Measurements from ENCODE around the gene ACOT12. TPM values are rescaled to one million over a fixed set of nuclear protein-coding genes. Genes with fewer than 3 reads are reported as not detected.
A peak's percentile ranks its signal among the peaks of the same experiment; 100 is the strongest.

Gene ACOT12
- total and polyA plus RNA-seq, 2 of the 13 experiments (the other 11 are each of a cell fraction or from before 2014, with no cell fraction given) = not detected

DNA sequence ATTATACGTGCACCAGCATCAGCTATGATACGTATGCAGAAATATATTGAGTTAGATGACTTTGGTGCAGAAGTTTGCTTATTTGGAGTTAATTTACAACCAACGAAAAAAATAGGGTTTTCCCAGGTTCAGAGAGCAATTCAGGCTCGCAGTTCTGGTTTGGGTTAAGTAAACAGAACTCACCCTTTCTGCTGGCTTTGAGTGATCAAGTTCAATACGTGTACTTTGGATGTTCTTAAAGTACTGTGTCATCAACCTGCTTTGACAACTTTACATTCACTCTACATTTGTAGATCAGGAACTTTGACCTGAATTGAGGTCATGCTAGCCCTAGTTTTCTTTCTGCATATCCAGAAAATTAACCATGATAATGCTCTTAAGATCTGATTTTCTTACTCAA lies 40.7 kb downstream of the ACOT12 start (continued):
- TF ChIP-seq, protein P1, sequence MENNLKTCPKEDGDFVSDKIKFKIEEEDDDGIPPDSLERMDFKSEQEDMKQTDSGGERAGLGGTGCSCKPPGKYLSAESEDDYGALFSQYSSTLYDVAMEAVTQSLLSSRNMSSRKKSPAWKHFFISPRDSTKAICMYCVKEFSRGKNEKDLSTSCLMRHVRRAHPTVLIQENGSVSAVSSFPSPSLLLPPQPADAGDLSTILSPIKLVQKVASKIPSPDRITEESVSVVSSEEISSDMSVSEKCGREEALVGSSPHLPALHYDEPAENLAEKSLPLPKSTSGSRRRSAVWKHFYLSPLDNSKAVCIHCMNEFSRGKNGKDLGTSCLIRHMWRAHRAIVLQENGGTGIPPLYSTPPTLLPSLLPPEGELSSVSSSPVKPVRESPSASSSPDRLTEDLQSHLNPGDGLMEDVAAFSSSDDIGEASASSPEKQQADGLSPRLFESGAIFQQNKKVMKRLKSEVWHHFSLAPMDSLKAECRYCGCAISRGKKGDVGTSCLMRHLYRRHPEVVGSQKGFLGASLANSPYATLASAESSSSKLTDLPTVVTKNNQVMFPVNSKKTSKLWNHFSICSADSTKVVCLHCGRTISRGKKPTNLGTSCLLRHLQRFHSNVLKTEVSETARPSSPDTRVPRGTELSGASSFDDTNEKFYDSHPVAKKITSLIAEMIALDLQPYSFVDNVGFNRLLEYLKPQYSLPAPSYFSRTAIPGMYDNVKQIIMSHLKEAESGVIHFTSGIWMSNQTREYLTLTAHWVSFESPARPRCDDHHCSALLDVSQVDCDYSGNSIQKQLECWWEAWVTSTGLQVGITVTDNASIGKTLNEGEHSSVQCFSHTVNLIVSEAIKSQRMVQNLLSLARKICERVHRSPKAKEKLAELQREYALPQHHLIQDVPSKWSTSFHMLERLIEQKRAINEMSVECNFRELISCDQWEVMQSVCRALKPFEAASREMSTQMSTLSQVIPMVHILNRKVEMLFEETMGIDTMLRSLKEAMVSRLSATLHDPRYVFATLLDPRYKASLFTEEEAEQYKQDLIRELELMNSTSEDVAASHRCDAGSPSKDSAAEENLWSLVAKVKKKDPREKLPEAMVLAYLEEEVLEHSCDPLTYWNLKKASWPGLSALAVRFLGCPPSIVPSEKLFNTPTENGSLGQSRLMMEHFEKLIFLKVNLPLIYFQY (CRISPR knock-in tag; IDR thresholded peaks at IDR 0.05; ENCODE audit: borderline replicate concordance) = peak; percentile 68; the same call in 1 of the 2 replicates
- TF ChIP-seq, protein P2, sequence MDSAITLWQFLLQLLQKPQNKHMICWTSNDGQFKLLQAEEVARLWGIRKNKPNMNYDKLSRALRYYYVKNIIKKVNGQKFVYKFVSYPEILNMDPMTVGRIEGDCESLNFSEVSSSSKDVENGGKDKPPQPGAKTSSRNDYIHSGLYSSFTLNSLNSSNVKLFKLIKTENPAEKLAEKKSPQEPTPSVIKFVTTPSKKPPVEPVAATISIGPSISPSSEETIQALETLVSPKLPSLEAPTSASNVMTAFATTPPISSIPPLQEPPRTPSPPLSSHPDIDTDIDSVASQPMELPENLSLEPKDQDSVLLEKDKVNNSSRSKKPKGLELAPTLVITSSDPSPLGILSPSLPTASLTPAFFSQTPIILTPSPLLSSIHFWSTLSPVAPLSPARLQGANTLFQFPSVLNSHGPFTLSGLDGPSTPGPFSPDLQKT (CRISPR knock-in tag; IDR thresholded peaks at IDR 0.05; ENCODE audit: borderline replicate concordance) = no peak
- TF ChIP-seq, protein P3, sequence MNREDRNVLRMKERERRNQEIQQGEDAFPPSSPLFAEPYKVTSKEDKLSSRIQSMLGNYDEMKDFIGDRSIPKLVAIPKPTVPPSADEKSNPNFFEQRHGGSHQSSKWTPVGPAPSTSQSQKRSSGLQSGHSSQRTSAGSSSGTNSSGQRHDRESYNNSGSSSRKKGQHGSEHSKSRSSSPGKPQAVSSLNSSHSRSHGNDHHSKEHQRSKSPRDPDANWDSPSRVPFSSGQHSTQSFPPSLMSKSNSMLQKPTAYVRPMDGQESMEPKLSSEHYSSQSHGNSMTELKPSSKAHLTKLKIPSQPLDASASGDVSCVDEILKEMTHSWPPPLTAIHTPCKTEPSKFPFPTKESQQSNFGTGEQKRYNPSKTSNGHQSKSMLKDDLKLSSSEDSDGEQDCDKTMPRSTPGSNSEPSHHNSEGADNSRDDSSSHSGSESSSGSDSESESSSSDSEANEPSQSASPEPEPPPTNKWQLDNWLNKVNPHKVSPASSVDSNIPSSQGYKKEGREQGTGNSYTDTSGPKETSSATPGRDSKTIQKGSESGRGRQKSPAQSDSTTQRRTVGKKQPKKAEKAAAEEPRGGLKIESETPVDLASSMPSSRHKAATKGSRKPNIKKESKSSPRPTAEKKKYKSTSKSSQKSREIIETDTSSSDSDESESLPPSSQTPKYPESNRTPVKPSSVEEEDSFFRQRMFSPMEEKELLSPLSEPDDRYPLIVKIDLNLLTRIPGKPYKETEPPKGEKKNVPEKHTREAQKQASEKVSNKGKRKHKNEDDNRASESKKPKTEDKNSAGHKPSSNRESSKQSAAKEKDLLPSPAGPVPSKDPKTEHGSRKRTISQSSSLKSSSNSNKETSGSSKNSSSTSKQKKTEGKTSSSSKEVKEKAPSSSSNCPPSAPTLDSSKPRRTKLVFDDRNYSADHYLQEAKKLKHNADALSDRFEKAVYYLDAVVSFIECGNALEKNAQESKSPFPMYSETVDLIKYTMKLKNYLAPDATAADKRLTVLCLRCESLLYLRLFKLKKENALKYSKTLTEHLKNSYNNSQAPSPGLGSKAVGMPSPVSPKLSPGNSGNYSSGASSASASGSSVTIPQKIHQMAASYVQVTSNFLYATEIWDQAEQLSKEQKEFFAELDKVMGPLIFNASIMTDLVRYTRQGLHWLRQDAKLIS (CRISPR knock-in tag; IDR thresholded peaks at IDR 0.05) = no peak
- no peak for TF ChIP-seq ZNF33A (CRISPR knock-in tag; IDR thresholded peaks at IDR 0.05; ENCODE audit: borderline replicate concordance)
- TF ChIP-seq MBNL3 (CRISPR knock-in tag; conservative IDR thresholded peaks at IDR 0.05) = no peak
- TF ChIP-seq CBX5 (CRISPR knock-in tag; IDR thresholded peaks at IDR 0.05; ENCODE audit: borderline replicate concordance) = no peak
- no peak; the same call in 1 of the 2 replicates for TF ChIP-seq SAFB2 (CRISPR knock-in tag; IDR thresholded peaks at IDR 0.05; ENCODE audit: borderline replicate concordance, low read depth)
- no peak for TF ChIP-seq MED8 (CRISPR knock-in tag; IDR thresholded peaks at IDR 0.05; ENCODE audit: insufficient replicate concordance)
- peak; percentile 70; the same call in 1 of the 2 replicates for TF ChIP-seq ZSCAN9 (CRISPR knock-in tag; IDR thresholded peaks at IDR 0.05; ENCODE audit: borderline replicate concordance)
- TF ChIP-seq TEAD3 (CRISPR knock-in tag; optimal IDR thresholded peaks at IDR 0.05; ENCODE audit: borderline replicate concordance) = peak; percentile 72
- TF ChIP-seq, protein P4, sequence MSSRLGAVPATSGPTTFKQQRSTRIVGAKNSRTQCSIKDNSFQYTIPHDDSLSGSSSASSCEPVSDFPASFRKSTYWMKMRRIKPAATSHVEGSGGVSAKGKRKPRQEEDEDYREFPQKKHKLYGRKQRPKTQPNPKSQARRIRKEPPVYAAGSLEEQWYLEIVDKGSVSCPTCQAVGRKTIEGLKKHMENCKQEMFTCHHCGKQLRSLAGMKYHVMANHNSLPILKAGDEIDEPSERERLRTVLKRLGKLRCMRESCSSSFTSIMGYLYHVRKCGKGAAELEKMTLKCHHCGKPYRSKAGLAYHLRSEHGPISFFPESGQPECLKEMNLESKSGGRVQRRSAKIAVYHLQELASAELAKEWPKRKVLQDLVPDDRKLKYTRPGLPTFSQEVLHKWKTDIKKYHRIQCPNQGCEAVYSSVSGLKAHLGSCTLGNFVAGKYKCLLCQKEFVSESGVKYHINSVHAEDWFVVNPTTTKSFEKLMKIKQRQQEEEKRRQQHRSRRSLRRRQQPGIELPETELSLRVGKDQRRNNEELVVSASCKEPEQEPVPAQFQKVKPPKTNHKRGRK (CRISPR knock-in tag; IDR thresholded peaks at IDR 0.05) = no peak
- TF ChIP-seq ZFP37 (CRISPR knock-in tag; IDR thresholded peaks at IDR 0.05; ENCODE audit: borderline replicate concordance) = no peak
- no peak for TF ChIP-seq ZNF75D (CRISPR knock-in tag; IDR thresholded peaks at IDR 0.05; ENCODE audit: borderline replicate concordance)
- TF ChIP-seq ZNF562 (CRISPR knock-in tag; IDR thresholded peaks at IDR 0.05; ENCODE audit: borderline replicate concordance) = no peak
- TF ChIP-seq ZFAT (CRISPR knock-in tag; conservative IDR thresholded peaks at IDR 0.05) = no peak
- TF ChIP-seq ZNF292 (CRISPR knock-in tag; IDR thresholded peaks at IDR 0.05; ENCODE audit: borderline replicate concordance, low read depth) = no peak
- TF ChIP-seq, protein P5, sequence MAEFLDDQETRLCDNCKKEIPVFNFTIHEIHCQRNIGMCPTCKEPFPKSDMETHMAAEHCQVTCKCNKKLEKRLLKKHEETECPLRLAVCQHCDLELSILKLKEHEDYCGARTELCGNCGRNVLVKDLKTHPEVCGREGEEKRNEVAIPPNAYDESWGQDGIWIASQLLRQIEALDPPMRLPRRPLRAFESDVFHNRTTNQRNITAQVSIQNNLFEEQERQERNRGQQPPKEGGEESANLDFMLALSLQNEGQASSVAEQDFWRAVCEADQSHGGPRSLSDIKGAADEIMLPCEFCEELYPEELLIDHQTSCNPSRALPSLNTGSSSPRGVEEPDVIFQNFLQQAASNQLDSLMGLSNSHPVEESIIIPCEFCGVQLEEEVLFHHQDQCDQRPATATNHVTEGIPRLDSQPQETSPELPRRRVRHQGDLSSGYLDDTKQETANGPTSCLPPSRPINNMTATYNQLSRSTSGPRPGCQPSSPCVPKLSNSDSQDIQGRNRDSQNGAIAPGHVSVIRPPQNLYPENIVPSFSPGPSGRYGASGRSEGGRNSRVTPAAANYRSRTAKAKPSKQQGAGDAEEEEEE (CRISPR knock-in tag; IDR thresholded peaks at IDR 0.05; ENCODE audit: borderline replicate concordance) = no peak
